GM23338 (cell line): Measurements from ENCODE around the gene NFAT5. TPM values are rescaled to one million over a fixed set of nuclear protein-coding genes. Genes with fewer than 3 reads are reported as not detected.
"Not testable (repeated sequence)": the region's sequence is repeated elsewhere in the genome, so short reads cannot be mapped to it uniquely, and the experiment has no call there.

ENCODE experiments used
- ATAC-seq: fragments of 200-7000 bp; cut with Tn5 transposase; 3 replicates; pipeline ENCODE4 v1.9.1; 2020
- DNase-seq: peaks from one replicate; pipeline ENCODE4 v3.0.0-alpha.2; 2015; ENCODE audit warnings: low spot score
- H2AFZ ChIP-seq: fragments of 200-600 bp; sonication (generic); 2 replicates; pipeline ENCODE4 v1.8.0; 2016; ENCODE audit warnings: antibody characterized with exemption, mild to moderate bottlenecking, moderate library complexity
- H3F3A ChIP-seq: fragments of 200-600 bp; sonication (generic); replicated peaks from 2 replicates; pipeline ENCODE4 v1.8.0; 2017; ENCODE audit warnings: antibody characterized with exemption, mixed run types, low read depth
- H3K27ac ChIP-seq: fragments of 200-600 bp; sonication (generic); 2 replicates; pipeline ENCODE4 v1.6.1; 2016; ENCODE audit warnings: low read depth
- H3K27me3 ChIP-seq: fragments of 200-600 bp; sonication (generic); 2 replicates; pipeline ENCODE4 v1.8.0; 2016; ENCODE audit warnings: mild to moderate bottlenecking, mixed run types, moderate library complexity; ENCODE audit not compliant: insufficient read depth
- H3K36me3 ChIP-seq: fragments of 200-600 bp; sonication (generic); 2 replicates; pipeline ENCODE4 v1.8.0; 2016; ENCODE audit warnings: mild to moderate bottlenecking; ENCODE audit not compliant: insufficient read depth
- H3K4me1 ChIP-seq: fragments of 200-600 bp; sonication (generic); 2 replicates; pipeline ENCODE4 v1.8.0; 2016; ENCODE audit warnings: mild to moderate bottlenecking, moderate library complexity; ENCODE audit not compliant: insufficient read depth
- H3K4me2 ChIP-seq: fragments of 200-600 bp; sonication (generic); 2 replicates; pipeline ENCODE4 v1.7.1; 2017; ENCODE audit warnings: mixed run types
- H3K4me3 ChIP-seq: fragments of 200-600 bp; sonication (generic); 2 replicates; pipeline ENCODE4 v1.6.1; 2016; ENCODE audit warnings: mixed run types
- H3K79me2 ChIP-seq: fragments of 200-600 bp; sonication (generic); replicated peaks from 2 replicates; pipeline ENCODE4 v1.8.0; 2017; ENCODE audit warnings: mild to moderate bottlenecking; ENCODE audit not compliant: insufficient read depth
- H3K9me2 ChIP-seq: fragments of 200-600 bp; sonication (generic); 2 replicates; pipeline ENCODE4 v1.8.0; 2017; ENCODE audit not compliant: insufficient read depth
- H4K20me1 ChIP-seq: fragments of 200-600 bp; sonication (generic); replicated peaks from 2 replicates; pipeline ENCODE4 v1.8.0; 2017; ENCODE audit warnings: mild to moderate bottlenecking; ENCODE audit not compliant: insufficient read depth
- H3K27ac Mint-ChIP-seq: 2 replicates; pipeline ENCODE4 v1.8.0; 2020; ENCODE audit warnings: inconsistent platforms, mild to moderate bottlenecking, moderate library complexity, mixed read lengths
- H3K27me3 Mint-ChIP-seq: 3 replicates; pipeline ENCODE4 v1.8.0; 2022; ENCODE audit warnings: low read depth, mild to moderate bottlenecking, moderate library complexity, mixed read lengths, inconsistent platforms; ENCODE audit not compliant: insufficient read depth, poor library complexity
- H3K36me3 Mint-ChIP-seq: 3 replicates; pipeline ENCODE4 v1.8.0; 2021; ENCODE audit warnings: low read depth, mild to moderate bottlenecking, inconsistent platforms, moderate library complexity, mixed read lengths
- H3K4me1 Mint-ChIP-seq: 3 replicates; pipeline ENCODE4 v1.8.0; 2020; ENCODE audit warnings: mild to moderate bottlenecking, inconsistent platforms, mixed read lengths
- H3K4me3 Mint-ChIP-seq: 3 replicates; pipeline ENCODE4 v1.8.0; 2021; ENCODE audit warnings: moderate library complexity, mild to moderate bottlenecking, inconsistent platforms, mixed read lengths
- H3K9me3 Mint-ChIP-seq: 3 replicates; pipeline ENCODE4 v1.8.0; 2020; ENCODE audit warnings: moderate library complexity, mild to moderate bottlenecking, inconsistent platforms, mixed read lengths
- STAT1 ChIP-seq: IDR thresholded peaks from one replicate; pipeline ENCODE4 v1.6.1; 2016; ENCODE audit warnings: antibody characterized with exemption; ENCODE audit not compliant: unreplicated experiment
- ZNF462 ChIP-seq: fragments of 250-450 bp; sonication (Bioruptor Pico); IDR thresholded peaks from 2 replicates; pipeline ENCODE4 v1.5.0; 2020; ENCODE audit warnings: mild to moderate bottlenecking, moderate library complexity
- polyA plus RNA-seq: library from polyadenylated mRNA; unstranded; fragments of >200 nt; fragmentation: Nextera tagmentation; extraction: Ambion mirVana; gene quantifications from 2 replicates; pipeline ENCODE4 v1.2.1, GENCODE V29; 2016
- total RNA-seq: library from RNA; depleted of rRNA; stranded (reverse); fragments of >200 nt; shearing (Covaris generic); gene quantifications from 2 replicates; pipeline ENCODE4 v1.2.3, GENCODE V29; 2014

The NFAT5 gene
- total and polyA plus RNA-seq, 2 experiments from 2014 or later, result 10.6 to 27.0 TPM

GRCh38 chr16:69584493-69584892 is 18.7 kb downstream of the NFAT5 start:
- H3K4me1 Mint-ChIP-seq, H3K36me3 ChIP-seq, H3K9me3 Mint-ChIP-seq, H3K27me3 Mint-ChIP-seq, H3K36me3 Mint-ChIP-seq, H3K4me3 ChIP-seq, H3K27me3 ChIP-seq, DNase-seq, H3K9me2 ChIP-seq, H3K27ac Mint-ChIP-seq, H3K4me3 Mint-ChIP-seq, H3F3A ChIP-seq, H2AFZ ChIP-seq, H3K4me1 ChIP-seq, H3K4me2 ChIP-seq, H3K27ac ChIP-seq, ATAC-seq: not testable (repeated sequence)
- Histone ChIP-seq H4K20me1 (peaks cover 15% of the 10 kb centered on the region), H3K79me2 (peaks cover 83% of the 10 kb centered on the region)

- H4K20me1 ChIP-seq, result peaks cover 12% of the 10 kb centered on the region
- H3K4me3 ChIP-seq, result no peak overlapping the region
- ATAC-seq, result no peak
- no peaks in the 10 kb centered on the region for H3K4me1 ChIP-seq
- H3K4me3 Mint-ChIP-seq, result no peak overlapping the region
- no peaks in the 10 kb centered on the region for H3K9me2 ChIP-seq
- no peak overlapping the region for H3K27ac ChIP-seq
- no peak overlapping the region for H3K4me2 ChIP-seq
- no peak for DNase-seq
- H3K36me3 Mint-ChIP-seq, result no peaks in the 10 kb centered on the region
- no peaks in the 10 kb centered on the region for H3F3A ChIP-seq
- H3K36me3 ChIP-seq, result no peaks in the 10 kb centered on the region
- no peaks in the 10 kb centered on the region for H3K27me3 ChIP-seq
- no peak overlapping the region for H2AFZ ChIP-seq
- H3K4me1 Mint-ChIP-seq, result no peaks in the 10 kb centered on the region
- no peaks in the 10 kb centered on the region for H3K27me3 Mint-ChIP-seq
- no peak for TF ChIP-seq ZNF462 (CRISPR knock-in tag)
- TF ChIP-seq STAT1, result no peak
- peaks cover 64% of the 10 kb centered on the region for H3K79me2 ChIP-seq
- no peak overlapping the region for H3K27ac Mint-ChIP-seq
- H3K9me3 Mint-ChIP-seq, result no peaks in the 10 kb centered on the region
These were observed 23.9 kb downstream of the NFAT5 start for GRCh38 chr16:69589434-69590269.
